ENCODE measurements around the gene C1D.
"Not testable (repeated sequence)": the region's sequence is repeated elsewhere in the genome, so short reads cannot be mapped to it uniquely, and the experiment has no call there.

C1D gene

DNA sequence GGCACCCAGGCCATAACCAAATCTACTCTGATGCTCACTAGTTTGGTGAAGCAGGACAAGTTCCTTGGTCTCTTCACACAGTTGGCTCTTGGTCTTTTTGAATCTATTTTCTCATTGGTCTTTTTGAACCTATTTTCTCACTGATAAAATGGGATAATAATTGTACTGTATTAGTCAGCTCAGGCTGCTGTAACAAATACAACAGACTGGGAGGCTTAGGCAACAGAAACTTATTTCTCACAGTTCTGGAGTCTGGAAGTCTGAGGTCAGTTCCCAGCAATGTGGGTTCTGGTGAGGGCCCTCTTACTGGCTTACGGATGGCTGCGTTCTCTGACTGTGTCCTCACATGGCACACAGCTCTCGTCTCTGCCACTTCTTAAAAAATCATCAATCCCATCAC, 63.5 kb downstream of the C1D start:
- no peak for DNase-seq (ENCODE audit: low read depth, low spot score)

DNA sequence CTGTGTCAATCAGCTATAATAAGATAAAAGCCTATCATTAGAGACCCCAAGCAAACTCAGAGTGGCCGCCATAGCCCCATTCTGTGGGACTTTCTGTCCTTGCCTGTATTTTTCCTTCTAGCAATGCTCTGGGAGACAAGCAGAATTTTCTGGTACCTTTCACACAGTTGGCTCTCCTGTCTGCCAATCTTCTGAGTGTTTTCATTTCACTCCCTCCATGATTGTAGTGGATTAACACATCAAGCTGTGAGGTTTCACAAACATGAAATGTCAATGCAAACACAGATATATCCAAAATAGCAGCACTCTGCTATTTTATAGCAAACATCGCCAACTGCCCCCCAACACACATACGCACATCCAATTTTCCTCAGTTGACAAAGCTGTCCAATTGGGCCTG, 64.9 kb downstream of the C1D start:
- no peak for DNase-seq (ENCODE audit: low read depth, low spot score)

DNA sequence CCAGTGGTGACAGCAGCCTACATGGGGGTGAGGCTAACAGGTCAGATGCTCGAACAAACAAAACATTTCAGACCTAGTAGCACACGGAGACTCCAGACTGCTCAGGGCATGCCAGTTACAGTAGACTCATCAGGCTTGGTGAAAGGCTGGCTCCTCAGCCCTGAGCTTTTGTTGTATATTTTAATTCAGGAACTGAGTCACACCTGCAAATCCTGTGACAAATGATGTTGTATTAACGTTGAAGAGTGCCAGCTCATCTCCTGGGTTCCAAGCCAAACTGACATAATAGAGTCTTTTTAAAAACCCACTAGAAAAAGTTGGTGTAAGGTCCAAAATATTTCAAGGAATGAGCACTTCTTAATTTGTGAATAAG, 65.3 kb downstream of the C1D start:
- DNase-seq (ENCODE audit: low read depth, low spot score): no peak

DNA sequence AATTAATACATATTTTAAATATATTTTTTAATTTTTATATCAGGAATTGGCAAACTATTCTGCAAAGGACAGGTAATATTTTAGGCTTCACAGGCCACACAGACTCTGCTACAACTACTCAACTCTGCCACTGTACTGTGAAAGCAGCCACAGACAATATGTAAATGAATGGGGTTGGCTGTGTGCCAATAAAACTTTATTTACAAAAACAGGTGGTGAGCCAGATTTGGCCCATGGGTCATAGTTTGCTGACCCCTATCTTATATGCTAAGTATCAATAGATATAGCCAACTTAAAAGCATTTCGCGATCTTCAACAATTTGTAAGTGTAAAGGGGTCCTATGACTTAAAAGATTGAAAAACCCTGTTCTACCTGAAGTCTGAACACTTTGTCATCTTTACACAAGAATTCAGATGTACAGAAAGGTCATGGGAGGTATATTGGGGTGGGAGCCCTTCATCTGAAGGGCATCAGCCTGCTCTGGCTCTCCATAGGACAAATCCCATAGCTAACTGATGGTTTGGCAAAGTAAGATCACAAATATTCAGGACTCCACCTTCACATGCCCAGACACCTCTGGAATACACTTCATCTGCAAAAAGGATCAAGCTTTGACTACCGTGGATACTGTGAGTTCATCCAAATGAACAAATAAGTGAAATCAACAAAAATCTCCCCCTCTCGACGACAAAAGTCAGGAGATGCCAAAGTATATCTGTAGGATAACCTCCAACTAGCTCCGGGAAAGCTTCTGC, 65.9 kb downstream of the C1D start:
- no peak for DNase-seq (ENCODE audit: low read depth, low spot score)

DNA sequence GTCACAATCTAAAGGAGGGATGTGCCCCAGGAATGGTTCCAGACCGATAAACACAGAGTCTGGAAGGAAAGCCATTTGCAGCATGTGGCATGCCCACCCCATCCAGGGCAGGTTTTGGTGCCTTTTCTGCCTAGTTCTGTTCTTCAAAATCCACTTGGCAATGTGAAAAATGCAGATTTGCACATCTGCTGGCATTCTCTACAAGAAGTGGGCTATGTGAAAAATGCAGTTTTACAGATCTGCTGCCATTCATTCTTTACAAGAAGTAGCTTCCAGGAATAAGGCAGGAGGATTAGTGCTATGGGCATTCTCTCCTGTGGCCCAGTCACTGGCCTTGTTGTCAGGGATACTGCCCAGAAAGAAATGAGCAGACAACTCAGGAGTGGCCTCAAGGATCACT, 68.1 kb downstream of the C1D start:
- no peak for DNase-seq (ENCODE audit: low read depth, low spot score)

DNA sequence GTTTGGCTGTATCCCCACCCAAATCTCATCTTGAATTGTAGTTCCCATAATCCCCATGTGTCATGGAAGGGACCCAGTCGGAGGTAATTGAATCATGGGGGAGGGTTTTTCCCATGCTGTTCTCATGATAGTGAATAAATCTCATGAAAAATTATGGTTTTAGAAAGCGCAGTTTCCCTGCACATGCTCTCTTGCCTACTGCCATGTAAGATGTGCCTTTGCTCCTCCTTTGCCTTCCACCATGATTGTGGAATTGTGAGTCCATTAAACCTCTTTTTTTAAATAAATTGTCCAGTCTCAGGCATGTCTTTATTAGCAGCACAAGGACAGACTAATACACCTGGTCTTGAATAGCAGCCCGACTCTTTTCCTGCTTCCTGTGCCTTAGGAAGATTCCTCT, 68.7 kb downstream of the C1D start:
- not testable (repeated sequence) for DNase-seq (ENCODE audit: low read depth, low spot score)

DNA sequence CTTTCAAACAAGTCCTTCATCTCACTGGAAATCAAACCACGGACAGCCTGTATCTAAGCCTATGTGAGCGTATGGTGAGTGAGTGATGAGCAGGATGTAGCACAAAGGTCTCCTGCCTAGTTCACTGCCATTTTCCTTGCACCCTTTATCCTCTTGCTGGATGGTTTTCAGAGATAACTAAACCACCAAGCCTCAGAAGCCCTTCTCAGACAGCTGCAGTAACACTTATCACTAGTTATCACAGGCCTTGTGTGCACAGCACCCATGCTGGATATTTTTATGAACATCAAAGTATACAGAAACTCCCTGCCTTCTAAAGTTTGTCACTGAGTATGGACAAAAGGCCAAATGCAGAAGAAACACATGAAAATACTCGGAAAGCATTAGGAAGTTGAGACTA, 69.5 kb downstream of the C1D start:
- DNase-seq (ENCODE audit: low read depth, low spot score): no peak

DNA sequence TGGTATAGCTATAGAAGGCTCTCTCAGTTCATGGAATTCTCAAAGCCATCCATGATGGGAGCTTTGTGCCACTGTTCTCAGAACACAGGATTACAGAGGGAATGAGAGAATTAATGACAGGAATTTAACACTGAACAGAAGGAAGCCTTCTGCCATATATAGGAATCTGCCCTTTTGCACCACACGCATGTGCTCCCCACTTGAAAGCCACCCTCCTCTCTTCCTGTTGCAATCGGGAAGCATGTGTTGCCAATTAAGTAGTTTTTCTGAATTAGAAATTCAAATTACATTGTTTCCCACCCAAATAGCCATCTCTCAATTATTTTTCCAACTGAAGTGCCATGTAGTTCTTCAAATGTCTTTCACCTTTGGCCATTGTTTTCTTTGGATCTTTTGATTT, 71.3 kb downstream of the C1D start:
- no peak for DNase-seq (ENCODE audit: low read depth, low spot score)
